ENCODE results near the gene MAP7D1.
A peak's percentile ranks its signal among the peaks of the same experiment; 100 is the strongest.

MAP7D1 gene

DNA sequence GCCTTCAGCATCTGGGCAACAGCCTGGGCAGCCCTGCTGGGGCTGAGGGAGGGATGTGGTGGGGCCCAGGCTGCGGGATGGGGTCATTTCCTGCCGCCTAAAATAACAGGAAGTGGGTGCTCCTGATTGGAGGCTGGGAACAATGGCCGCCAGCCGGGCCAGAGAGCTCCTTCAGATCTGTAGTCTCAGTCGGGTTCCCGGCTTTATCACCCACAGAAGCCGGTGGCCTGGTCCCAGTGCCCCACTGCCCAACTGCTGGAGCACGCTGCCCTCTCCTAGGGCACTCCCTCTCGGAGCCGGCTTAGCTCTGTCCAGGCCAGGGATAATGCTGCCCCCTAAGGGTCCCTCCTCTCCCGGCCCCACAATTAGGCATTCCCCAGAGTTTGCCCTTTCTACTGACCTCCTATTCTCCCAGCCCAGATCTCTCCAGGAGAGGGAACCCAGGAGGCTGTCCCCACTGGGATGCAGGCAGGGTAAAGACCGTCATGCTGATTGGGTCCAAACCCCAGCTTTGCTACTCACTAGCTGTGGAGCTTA lies 5.1 kb downstream of the MAP7D1 start:
- peak; percentile 83 for DNase-seq (ENCODE audit: low spot score)
- peak overlapping the region; percentile 65 for H3K4me3 ChIP-seq
- TF ChIP-seq, protein P1, sequence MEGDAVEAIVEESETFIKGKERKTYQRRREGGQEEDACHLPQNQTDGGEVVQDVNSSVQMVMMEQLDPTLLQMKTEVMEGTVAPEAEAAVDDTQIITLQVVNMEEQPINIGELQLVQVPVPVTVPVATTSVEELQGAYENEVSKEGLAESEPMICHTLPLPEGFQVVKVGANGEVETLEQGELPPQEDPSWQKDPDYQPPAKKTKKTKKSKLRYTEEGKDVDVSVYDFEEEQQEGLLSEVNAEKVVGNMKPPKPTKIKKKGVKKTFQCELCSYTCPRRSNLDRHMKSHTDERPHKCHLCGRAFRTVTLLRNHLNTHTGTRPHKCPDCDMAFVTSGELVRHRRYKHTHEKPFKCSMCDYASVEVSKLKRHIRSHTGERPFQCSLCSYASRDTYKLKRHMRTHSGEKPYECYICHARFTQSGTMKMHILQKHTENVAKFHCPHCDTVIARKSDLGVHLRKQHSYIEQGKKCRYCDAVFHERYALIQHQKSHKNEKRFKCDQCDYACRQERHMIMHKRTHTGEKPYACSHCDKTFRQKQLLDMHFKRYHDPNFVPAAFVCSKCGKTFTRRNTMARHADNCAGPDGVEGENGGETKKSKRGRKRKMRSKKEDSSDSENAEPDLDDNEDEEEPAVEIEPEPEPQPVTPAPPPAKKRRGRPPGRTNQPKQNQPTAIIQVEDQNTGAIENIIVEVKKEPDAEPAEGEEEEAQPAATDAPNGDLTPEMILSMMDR (IDR thresholded peaks at IDR 0.05), result no peak
- peak overlapping the region; percentile 88 to 92 for H3K27ac ChIP-seq

DNA sequence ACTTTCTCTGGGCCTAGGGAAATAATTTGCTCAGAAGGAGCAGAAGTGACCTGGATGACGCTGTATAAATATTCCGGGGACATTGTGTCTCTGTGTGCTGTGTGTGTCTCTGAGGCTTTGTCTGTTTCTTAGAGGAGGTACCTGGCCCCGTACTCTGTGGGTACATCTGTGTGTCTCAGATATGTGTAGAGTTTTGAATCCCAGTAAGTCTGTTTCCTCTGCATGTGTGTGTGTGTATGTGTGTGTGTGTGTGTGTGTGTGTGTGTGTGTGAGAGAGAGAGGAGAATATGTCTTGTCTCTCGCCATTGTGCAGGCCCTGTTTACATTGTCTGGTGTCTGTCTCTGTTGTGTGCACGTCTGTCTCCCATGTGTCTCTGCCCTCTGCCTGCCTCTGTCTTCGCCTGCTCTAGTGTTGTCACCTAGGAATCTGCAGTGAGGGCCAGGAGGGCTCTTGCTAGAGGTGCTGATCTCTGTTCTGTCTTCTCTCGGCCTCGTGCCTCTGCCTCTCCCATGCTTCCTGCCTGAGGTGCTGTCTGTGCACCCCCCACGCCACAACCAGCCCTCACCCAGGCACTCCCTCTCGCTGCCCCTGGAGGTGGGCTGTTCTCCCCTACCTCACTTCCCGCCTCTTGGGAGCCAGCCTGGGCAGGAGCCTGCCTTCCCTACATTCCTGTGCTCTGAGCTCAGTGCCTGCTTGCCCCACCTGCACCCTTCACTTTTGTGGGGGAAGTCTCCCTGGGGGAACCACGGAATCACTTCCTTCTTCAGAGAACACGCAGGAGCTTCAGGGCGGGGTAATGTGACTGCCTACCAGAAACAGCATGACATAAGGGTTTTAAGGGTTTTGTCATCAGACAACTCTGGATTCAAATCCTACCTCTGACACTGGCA lies 5.9 kb downstream of the MAP7D1 start:
- Histone ChIP-seq H3K4me3 (peak overlapping the region; percentile 65), H3K27ac (peak overlapping the region; percentile 88 to 92)
- DNase-seq (ENCODE audit: low spot score), result no peak
- TF ChIP-seq, protein P1 (IDR thresholded peaks at IDR 0.05), result no peak

DNA sequence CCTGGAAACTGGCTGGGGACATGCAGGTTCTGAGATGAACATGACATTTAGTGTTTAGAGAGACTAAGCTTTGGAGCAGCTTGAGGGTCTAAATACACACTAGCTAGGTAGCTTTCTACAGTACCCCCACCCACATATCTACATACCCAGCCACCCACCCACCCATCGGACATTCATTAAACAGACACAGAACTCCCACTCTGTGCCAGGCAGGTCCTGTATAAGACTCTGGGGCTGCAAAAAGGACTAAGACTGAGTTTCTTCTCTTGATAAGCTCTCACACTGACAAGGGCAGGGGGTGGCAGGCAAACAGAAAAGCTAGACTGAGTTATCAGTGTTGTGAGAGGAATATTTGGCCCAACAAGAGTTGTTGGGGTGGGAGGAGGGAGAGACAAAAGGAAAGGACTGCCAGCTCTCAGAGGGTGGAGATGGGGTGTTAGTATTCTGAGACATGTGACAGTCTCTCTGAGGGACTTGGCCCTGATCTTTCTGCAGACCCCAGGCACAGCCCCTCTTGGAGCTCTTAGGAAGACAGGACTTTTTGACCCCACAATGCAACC lies 6.8 kb downstream of the MAP7D1 start:
- Histone ChIP-seq H3K4me3 (peak overlapping the region; percentile 65), H3K27ac (peak overlapping the region; percentile 88 to 92)
- no peak for DNase-seq (ENCODE audit: low spot score)
- TF ChIP-seq, protein P1 (IDR thresholded peaks at IDR 0.05), result no peak

DNA sequence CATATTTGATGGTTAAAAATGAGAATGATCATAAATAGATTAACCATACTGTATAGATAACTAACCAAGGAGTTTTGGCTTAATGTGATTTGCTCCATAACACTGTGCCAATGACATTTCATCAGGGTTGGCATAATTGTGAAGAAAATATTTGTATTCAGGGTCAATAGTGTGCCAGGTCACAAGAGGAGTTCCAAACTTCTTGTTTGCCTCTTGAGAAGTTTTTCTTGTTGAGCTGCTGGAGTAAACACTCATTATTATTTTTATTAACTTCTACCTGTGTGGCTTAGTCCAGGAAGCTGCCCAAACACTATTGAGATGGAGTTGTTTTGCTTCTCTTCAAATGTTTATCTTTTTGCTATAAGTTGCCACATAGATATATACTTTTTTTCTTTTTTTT lies 7.5 kb downstream of the MAP7D1 start:
- Histone ChIP-seq H3K27ac (peak overlapping the region; percentile 88 to 92), H3K4me3 (no peak overlapping the region)
- DNase-seq (ENCODE audit: low spot score), result no peak
- TF ChIP-seq, protein P1 (IDR thresholded peaks at IDR 0.05), result no peak

DNA sequence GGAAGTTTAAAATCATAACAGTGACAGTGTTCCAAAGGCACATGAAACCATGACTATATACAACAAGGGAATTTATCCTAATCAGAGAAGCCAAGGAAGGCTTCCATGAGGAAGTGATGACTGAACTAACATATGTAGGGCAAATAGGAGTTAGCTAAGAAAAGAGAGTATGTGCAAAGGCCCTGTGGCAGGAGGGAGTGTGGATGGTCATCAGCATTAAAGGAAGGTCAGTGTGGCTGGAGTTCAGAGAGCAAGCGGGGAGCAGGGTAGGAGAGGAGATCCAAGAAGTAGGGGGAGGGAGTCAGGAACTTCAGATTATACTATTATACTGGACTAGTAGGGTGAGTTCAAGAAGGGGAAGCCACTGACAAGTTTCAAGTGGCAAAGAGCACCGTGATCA lies 8.4 kb downstream of the MAP7D1 start:
- no peak for DNase-seq (ENCODE audit: low spot score)
- H3K4me3 ChIP-seq, result no peak overlapping the region
- TF ChIP-seq, protein P1 (IDR thresholded peaks at IDR 0.05), result no peak
- peak overlapping the region in 1 of 2 donors; percentile 13 for H3K27ac ChIP-seq

DNA sequence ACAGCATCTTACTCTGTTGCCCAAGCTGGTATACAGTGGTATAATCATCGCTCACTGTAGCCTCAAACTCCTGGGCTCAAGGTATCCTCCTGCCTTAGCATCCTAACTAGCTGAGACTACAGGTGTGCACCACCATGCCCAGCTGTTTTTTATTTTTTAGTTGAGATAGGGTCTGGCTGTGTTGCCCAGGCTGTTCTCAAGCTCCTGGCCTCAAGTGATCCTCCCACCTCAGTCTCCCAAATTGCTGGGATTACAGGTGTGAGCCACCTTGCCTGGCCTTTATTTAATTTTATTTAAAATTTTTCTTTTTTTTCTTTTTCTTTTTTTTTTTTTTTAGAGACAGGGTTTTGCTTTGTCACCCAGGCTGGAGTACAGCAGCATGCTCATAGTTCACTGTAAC lies 9.2 kb downstream of the MAP7D1 start:
- no peak for DNase-seq (ENCODE audit: low spot score)
- Histone ChIP-seq H3K4me3 (no peak overlapping the region), H3K27ac (no peak overlapping the region)
- TF ChIP-seq, protein P1 (IDR thresholded peaks at IDR 0.05), result no peak

Measured in coronary artery (tissue), 2 donors.